Nephron (organoid): ENCODE measurements around the gene ATP5PO.

Source experiments
- H3K27ac Mint-ChIP-seq, 3 experiments: 2 replicates each; pipeline ENCODE4 v1.8.0; 2020; ENCODE audit warnings: mixed read lengths in 3 of 3, mild to moderate bottlenecking in 2 of 3, moderate library complexity in 1 of 3
- H3K27me3 Mint-ChIP-seq: 2 replicates; pipeline ENCODE4 v1.8.0; 2021; ENCODE audit warnings: low read depth, mild to moderate bottlenecking, moderate library complexity, mixed read lengths
- H3K36me3 Mint-ChIP-seq: 2 replicates; pipeline ENCODE4 v1.8.0; 2020; ENCODE audit warnings: low read depth, mixed read lengths
- H3K4me1 Mint-ChIP-seq: 2 replicates; pipeline ENCODE4 v1.8.0; 2020; ENCODE audit warnings: mixed read lengths
- H3K4me3 Mint-ChIP-seq, 3 experiments: 2 replicates each; pipeline ENCODE4 v1.8.0; 2020; ENCODE audit warnings: mild to moderate bottlenecking in 3 of 3, mixed read lengths in 3 of 3, moderate library complexity in 2 of 3
- H3K9me3 Mint-ChIP-seq: 2 replicates; pipeline ENCODE4 v1.8.0; 2020; ENCODE audit warnings: mixed read lengths
- TF ChIP-seq, protein P1 (sequence below), 3 experiments: fragments of 200-600 bp; sonication (generic); IDR thresholded peaks; one replicate each; pipeline ENCODE4 v1.5.0; 2021; ENCODE audit warnings: antibody characterized with exemption in 3 of 3; ENCODE audit not compliant: unreplicated experiment in 3 of 3

ATP5PO gene

DNA sequence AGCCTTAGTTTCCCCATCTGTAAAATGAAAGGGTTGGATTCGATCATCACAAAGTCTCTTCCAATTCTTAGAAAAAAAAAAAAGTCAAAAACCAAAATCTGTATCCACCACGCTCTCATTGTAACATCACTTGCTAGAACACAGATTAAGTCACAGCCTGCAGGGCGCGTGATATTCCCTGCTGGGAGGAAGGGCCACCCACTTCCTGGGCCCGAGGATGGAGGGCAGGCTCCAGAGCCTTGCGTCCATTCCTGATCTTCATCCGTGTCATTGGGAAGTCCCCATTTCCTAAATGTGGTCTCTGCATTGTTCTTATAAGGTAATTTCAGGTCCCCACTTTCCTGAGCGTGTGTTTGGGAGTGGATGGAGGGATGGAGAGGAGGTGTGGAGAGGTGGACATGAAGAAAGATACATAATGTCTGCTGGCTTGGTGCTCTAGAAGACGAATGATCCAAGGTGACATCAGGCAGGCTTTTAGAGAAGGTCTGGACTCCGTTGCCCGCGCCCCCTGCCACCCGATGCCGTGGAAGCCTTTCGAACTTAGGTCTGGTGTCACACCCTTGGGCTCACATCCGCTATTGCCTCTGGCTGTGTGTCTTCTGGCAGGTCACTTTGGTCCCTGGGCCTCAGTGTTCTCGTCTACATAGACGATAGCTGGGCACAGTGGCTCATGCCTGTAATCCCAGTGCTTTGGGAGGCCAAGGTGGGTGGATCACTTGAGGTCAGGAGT is 56.1 kb downstream of the ATP5PO start:
- no peaks in the 10 kb centered on the region for H3K27me3 Mint-ChIP-seq
- H3K4me3 Mint-ChIP-seq, result no peak overlapping the region
- no peaks in the 10 kb centered on the region for H3K36me3 Mint-ChIP-seq
- peaks cover 11% of the 10 kb centered on the region for H3K4me1 Mint-ChIP-seq
- H3K27ac Mint-ChIP-seq, result peak overlapping the region in 1 of 3 experiments; percentile 26
- H3K9me3 Mint-ChIP-seq, result no peaks in the 10 kb centered on the region
- TF ChIP-seq, protein P1, sequence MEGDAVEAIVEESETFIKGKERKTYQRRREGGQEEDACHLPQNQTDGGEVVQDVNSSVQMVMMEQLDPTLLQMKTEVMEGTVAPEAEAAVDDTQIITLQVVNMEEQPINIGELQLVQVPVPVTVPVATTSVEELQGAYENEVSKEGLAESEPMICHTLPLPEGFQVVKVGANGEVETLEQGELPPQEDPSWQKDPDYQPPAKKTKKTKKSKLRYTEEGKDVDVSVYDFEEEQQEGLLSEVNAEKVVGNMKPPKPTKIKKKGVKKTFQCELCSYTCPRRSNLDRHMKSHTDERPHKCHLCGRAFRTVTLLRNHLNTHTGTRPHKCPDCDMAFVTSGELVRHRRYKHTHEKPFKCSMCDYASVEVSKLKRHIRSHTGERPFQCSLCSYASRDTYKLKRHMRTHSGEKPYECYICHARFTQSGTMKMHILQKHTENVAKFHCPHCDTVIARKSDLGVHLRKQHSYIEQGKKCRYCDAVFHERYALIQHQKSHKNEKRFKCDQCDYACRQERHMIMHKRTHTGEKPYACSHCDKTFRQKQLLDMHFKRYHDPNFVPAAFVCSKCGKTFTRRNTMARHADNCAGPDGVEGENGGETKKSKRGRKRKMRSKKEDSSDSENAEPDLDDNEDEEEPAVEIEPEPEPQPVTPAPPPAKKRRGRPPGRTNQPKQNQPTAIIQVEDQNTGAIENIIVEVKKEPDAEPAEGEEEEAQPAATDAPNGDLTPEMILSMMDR (IDR thresholded peaks at IDR 0.05; ENCODE audit: unreplicated experiment in 3 of 3), result no peak

DNA sequence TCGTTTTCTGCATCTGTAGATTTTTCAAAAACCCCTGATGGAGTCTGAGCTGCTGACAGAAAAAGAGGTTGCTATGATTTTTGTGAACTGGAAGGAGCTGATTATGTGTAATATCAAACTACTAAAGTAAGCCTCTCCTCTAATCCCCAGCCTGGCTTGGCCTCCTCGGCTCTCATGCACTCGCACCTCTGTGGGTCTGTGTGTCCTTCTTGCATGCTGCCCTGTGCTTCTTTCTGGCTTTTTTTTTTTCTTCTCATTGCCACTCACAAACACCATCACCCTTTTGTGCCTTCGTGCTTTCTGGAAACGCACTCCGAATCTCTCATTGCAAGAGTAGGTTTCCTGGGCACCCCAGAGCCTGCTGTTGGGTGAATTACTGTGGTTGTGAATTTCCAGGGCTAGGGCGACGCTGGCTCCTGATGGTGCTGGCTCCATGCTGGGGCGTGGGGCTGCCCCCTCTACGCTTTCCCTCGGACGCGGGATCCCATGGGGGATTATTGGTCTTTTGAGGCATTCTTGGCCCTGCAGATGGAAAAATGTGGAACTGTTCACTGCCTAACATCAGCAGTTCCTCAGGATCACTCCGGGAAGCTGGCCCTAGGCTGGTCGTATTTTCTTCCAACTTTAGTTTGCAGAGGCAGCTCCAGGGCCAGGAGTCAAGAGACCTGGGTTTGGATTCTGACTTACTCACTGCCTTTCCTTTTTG is 56.8 kb downstream of the ATP5PO start:
- TF ChIP-seq, protein P1 (IDR thresholded peaks at IDR 0.05; ENCODE audit: unreplicated experiment in 3 of 3), result no peak
- H3K4me1 Mint-ChIP-seq, result peaks cover 15% of the 10 kb centered on the region
- no peaks in the 10 kb centered on the region for H3K36me3 Mint-ChIP-seq
- no peak overlapping the region for H3K4me3 Mint-ChIP-seq
- H3K27me3 Mint-ChIP-seq, result no peaks in the 10 kb centered on the region
- peak overlapping the region; percentile 13 to 26 (median 26) for H3K27ac Mint-ChIP-seq
- H3K9me3 Mint-ChIP-seq, result no peaks in the 10 kb centered on the region

DNA sequence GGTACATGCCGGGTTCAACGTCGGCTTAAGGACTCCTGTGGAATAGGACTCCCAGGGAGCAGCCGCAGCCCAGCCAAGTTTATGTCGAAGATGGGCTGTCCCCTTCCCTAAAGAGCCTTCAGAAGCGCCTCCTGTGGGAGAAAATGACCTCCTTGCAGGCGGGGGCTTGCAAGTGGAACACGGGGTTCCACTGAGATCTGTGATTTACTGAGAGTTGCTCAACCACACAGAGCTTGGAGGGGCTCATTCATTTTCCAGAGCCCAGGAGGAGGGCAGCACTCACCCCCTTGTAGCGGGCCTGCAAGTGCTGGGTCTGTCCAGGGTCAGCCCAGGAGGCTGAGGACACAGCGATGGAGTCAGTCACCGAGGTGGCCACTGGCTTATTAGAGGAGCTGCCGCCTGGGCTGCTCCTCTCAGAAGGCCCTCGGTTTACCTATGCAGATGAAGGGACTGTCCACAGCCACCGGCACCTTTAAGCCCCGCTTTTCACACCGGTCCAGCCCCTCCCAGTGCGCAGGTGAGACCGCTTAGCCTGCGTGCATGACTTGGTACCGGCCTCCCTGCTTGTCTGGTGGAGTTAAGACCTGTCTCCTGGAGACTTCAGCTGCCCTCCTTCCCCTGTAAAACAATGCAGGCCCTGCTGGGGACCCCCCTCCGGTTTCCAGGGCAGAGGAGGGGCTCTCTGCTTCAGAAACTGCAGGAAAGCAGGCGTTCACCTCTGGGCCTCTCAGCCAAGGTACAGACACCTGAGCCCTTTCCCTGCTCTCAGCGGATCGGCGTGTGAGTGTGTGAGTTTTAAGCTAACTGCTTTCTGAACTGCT is 57.5 kb downstream of the ATP5PO start:
- H3K27ac Mint-ChIP-seq, result peak overlapping the region in 2 of 3 experiments; percentile 13 to 26
- no peaks in the 10 kb centered on the region for H3K9me3 Mint-ChIP-seq
- H3K4me3 Mint-ChIP-seq, result no peak overlapping the region
- no peaks in the 10 kb centered on the region for H3K36me3 Mint-ChIP-seq
- H3K4me1 Mint-ChIP-seq, result peaks cover 15% of the 10 kb centered on the region
- TF ChIP-seq, protein P1 (IDR thresholded peaks at IDR 0.05; ENCODE audit: unreplicated experiment in 3 of 3), result no peak
- H3K27me3 Mint-ChIP-seq, result no peaks in the 10 kb centered on the region

DNA sequence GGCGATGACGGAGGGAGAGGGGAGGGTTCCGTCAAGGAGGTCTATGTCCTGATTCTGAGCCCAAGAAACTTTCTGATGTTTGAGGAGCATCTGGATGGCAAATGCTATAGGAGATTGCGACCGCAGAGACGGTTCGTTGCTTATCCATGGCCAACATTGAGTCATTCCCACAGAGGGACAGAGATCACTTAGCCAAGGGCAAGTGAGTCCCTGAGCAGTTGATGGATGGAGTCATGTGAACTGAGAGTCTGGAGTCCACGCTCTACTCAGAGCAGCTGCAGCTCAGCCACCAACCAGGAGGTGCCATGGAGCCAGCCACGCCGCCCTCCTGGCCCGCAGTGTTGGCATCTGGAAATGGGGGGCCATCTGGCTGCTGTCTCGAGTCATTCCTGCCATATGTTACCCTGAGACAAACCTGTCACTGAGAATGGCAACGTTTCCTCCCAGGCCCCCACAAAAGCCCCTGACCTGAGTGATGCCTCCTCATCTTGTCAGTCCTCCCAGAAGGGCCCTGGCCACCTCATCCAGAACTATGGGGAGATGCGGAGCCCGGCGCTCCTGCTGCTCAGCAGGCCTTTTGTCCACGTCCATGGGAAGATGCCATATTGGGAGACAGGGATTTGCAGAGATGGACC is 58.6 kb downstream of the ATP5PO start:
- H3K4me1 Mint-ChIP-seq, result peaks cover 21% of the 10 kb centered on the region
- no peaks in the 10 kb centered on the region for H3K36me3 Mint-ChIP-seq
- H3K9me3 Mint-ChIP-seq, result no peaks in the 10 kb centered on the region
- H3K27me3 Mint-ChIP-seq, result no peaks in the 10 kb centered on the region
- H3K4me3 Mint-ChIP-seq, result no peak overlapping the region
- TF ChIP-seq, protein P1 (IDR thresholded peaks at IDR 0.05; ENCODE audit: unreplicated experiment in 3 of 3), result no peak
- no peak overlapping the region for H3K27ac Mint-ChIP-seq

DNA sequence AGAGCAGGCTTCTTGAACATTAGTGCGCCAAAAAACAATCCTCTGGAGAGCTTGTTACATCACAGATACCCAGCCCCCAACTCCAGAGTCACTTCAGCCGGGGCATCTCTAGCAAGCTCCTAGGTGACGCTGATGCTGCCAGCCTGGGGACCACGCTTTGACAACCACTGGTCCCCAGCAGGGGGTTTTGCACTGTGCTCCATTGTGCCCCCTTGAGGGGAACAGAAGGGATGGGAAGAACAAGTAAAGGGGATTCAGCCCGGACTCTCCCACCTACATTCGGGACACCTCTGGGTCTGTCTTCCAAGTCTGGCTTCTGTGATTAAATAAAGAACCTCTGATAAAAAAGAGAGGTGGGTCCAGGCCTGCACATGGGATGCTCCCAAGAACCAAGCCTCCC is 60.4 kb downstream of the ATP5PO start:
- TF ChIP-seq, protein P1 (IDR thresholded peaks at IDR 0.05; ENCODE audit: unreplicated experiment in 3 of 3), result no peak
- H3K4me3 Mint-ChIP-seq, result no peak overlapping the region
- no peaks in the 10 kb centered on the region for H3K36me3 Mint-ChIP-seq
- no peak overlapping the region for H3K27ac Mint-ChIP-seq
- peaks cover 22% of the 10 kb centered on the region for H3K4me1 Mint-ChIP-seq
- H3K9me3 Mint-ChIP-seq, result no peaks in the 10 kb centered on the region
- H3K27me3 Mint-ChIP-seq, result no peaks in the 10 kb centered on the region
